ENCODE results near the gene TIMP2.
A peak's percentile ranks its signal among the peaks of the same experiment; 100 is the strongest.

The TIMP2 gene

DNA sequence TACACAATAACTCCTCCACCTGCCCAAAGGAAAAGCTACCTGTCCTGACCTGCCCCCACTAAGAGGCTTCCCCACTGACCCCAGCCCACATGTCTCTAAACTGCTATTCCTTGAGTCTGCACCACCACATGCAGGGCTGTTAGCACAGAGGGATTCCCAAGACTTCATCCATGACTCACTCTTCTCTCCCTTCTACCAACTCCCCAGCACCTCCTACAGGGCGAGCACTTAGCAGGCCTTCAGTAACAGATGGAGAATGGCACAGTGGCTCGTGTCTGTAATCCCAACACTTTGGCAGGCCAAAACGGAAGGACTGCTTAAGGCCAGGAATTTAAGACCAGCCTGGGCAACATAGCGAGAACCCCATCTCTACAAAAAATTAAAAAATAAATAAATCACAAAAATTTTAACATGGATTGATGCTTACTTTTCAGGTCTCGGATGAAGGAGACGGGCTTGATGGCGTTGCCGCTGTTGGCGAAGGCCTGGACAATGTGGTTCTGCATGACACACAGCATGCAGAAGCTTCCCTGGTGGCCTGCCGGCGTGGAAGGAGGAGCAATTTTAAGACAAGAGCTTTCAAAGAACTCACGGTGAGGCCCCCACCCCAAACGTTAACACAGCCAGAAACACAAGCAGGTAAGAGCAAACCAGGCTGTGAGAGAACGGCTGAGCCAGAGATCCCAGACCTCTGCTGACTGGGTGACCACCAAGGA is 96.6 kb downstream of the TIMP2 start:
- peaks cover 56% of the 10 kb centered on the region; the same call in 1 of the 2 replicates for H3K79me2 ChIP-seq (ENCODE audit: insufficient read depth, low read depth)

DNA sequence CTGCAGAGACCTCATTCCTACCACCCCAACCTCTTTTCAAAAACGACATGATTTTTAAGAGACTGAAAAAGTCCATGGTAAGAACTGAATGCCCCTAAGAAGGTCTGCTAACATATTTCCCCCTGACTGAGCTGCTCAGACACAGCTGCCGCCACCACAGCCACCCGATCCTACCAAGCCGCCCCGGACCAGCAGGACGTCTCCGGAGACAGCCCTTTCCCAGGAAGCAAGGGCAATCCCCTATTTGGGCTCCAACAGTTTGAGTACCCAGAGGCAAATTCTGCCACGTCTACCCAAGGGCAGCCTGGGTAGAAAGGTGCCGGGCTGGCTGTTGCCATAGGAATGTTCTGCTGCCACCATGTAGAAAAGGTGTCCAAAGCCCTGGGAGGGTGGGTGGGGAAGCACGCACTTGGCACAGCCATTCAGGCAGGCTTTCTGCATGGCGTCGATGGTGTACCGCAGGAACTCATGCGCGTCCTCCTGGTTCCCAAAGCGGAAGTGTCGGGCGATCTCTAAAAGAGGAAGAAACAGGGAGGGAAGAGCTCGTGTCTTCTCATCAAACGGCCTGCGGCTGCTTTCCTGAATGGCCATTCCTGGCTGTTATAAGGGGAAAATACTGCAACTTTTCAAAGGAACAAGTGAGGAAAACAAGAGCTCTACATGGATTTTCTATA is 98.2 kb downstream of the TIMP2 start:
- Histone ChIP-seq H3K27ac (no peak overlapping the region), H3K4me3 (IDR thresholded peaks at IDR 0.05; ENCODE audit: insufficient read depth, low read depth, low read length) (no peak overlapping the region), H2AFZ (ENCODE audit: low read depth) (no peak overlapping the region), H3K4me2 (no peak overlapping the region), H3K9ac (no peak overlapping the region), H3K79me2 (ENCODE audit: insufficient read depth, low read depth) (peaks cover 51% of the 10 kb centered on the region; the same call in 1 of the 2 replicates), H3K36me3 (ENCODE audit: insufficient read depth) (peaks cover 19% of the 10 kb centered on the region; the same call in 1 of the 2 replicates), H3K27me3 (ENCODE audit: insufficient read depth, low read depth) (no peaks in the 10 kb centered on the region), H4K20me1 (ENCODE audit: insufficient read depth) (peaks cover 5% of the 10 kb centered on the region; the same call in 1 of the 2 replicates), H3K4me1 (ENCODE audit: low read depth, poor library complexity, severe bottlenecking) (no peaks in the 10 kb centered on the region)
- TF ChIP-seq, protein P1, sequence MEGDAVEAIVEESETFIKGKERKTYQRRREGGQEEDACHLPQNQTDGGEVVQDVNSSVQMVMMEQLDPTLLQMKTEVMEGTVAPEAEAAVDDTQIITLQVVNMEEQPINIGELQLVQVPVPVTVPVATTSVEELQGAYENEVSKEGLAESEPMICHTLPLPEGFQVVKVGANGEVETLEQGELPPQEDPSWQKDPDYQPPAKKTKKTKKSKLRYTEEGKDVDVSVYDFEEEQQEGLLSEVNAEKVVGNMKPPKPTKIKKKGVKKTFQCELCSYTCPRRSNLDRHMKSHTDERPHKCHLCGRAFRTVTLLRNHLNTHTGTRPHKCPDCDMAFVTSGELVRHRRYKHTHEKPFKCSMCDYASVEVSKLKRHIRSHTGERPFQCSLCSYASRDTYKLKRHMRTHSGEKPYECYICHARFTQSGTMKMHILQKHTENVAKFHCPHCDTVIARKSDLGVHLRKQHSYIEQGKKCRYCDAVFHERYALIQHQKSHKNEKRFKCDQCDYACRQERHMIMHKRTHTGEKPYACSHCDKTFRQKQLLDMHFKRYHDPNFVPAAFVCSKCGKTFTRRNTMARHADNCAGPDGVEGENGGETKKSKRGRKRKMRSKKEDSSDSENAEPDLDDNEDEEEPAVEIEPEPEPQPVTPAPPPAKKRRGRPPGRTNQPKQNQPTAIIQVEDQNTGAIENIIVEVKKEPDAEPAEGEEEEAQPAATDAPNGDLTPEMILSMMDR (conservative IDR thresholded peaks at IDR 0.05; ENCODE audit: low read depth, low read length) = no peak

More for the DNA sequence above, 96.6 kb downstream of the TIMP2 start:
- Histone ChIP-seq H3K4me2 (no peak overlapping the region), H4K20me1 (ENCODE audit: insufficient read depth) (peaks cover 5% of the 10 kb centered on the region; the same call in 1 of the 2 replicates), H3K4me3 (IDR thresholded peaks at IDR 0.05; ENCODE audit: insufficient read depth, low read depth, low read length) (no peak overlapping the region), H3K9ac (no peak overlapping the region), H3K27me3 (ENCODE audit: insufficient read depth, low read depth) (no peaks in the 10 kb centered on the region), H3K27ac (no peak overlapping the region), H3K36me3 (ENCODE audit: insufficient read depth) (peaks cover 24% of the 10 kb centered on the region; the same call in 1 of the 2 replicates), H2AFZ (ENCODE audit: low read depth) (no peak overlapping the region), H3K4me1 (ENCODE audit: low read depth, poor library complexity, severe bottlenecking) (no peaks in the 10 kb centered on the region)
- TF ChIP-seq, protein P1 (conservative IDR thresholded peaks at IDR 0.05; ENCODE audit: low read depth, low read length) = 0 out of 2 replicates have a peak, but pooled peaks have one; percentile 18

DNA sequence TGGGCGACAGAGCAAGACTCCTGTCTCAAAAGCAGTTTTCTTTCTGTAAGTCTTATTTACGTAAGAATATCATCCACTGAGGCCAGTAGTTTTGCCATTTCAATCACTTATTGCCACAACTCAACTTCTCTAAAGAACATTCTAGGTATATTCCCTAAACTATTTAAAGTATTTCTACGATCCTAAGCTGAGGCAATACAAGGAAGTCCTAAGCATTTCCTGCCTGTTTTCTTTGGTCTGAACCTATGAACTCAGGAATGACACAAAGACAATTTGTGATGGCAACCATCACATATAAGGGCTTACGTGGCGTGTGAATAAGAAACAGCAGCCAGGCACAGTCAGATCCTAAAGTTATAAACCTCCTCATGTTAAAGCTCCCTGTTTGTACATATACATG is 98.8 kb downstream of the TIMP2 start:
- Histone ChIP-seq H2AFZ (ENCODE audit: low read depth) (no peak overlapping the region), H3K4me3 (IDR thresholded peaks at IDR 0.05; ENCODE audit: insufficient read depth, low read depth, low read length) (no peak overlapping the region), H3K79me2 (ENCODE audit: insufficient read depth, low read depth) (peaks cover 45% of the 10 kb centered on the region; the same call in 1 of the 2 replicates), H3K27ac (no peak overlapping the region), H3K36me3 (ENCODE audit: insufficient read depth) (peaks cover 19% of the 10 kb centered on the region; the same call in 1 of the 2 replicates), H3K27me3 (ENCODE audit: insufficient read depth, low read depth) (no peaks in the 10 kb centered on the region), H3K4me1 (ENCODE audit: low read depth, poor library complexity, severe bottlenecking) (no peaks in the 10 kb centered on the region), H4K20me1 (ENCODE audit: insufficient read depth) (peaks cover 5% of the 10 kb centered on the region; the same call in 1 of the 2 replicates), H3K4me2 (no peak overlapping the region), H3K9ac (no peak overlapping the region)
- TF ChIP-seq, protein P1 (conservative IDR thresholded peaks at IDR 0.05; ENCODE audit: low read depth, low read length) = no peak

DNA sequence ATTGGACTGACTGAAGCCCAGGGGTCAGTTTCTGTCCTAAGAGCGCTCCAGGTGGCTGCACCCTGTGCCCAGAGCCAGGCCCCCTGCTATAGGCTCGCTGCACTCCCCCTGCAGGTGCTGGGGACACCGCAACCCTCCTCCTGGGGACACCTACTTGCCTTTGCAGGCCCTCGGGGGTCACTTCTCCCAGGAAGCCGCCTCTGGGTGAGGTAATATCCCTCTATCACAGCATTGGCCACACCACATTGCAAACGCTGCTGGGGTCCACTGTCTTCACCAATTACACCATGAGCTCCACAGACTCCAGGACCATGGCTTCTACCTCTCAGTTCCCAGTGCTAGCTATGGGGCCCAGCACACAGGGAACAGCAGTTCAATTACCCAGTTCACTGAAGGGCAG is 99.5 kb downstream of the TIMP2 start:
- Histone ChIP-seq H3K36me3 (ENCODE audit: insufficient read depth) (peaks cover 19% of the 10 kb centered on the region; the same call in 1 of the 2 replicates), H4K20me1 (ENCODE audit: insufficient read depth) (peaks cover 5% of the 10 kb centered on the region; the same call in 1 of the 2 replicates)

More for the DNA sequence above, 99.5 kb downstream of the TIMP2 start:
- H3K27ac ChIP-seq = no peak overlapping the region
- no peak overlapping the region for H2AFZ ChIP-seq (ENCODE audit: low read depth)
- TF ChIP-seq, protein P1 (conservative IDR thresholded peaks at IDR 0.05; ENCODE audit: low read depth, low read length) = no peak
- H3K4me2 ChIP-seq = no peak overlapping the region
- no peak overlapping the region for H3K9ac ChIP-seq
- no peaks in the 10 kb centered on the region for H3K4me1 ChIP-seq (ENCODE audit: low read depth, poor library complexity, severe bottlenecking)
- no peak overlapping the region for H3K4me3 ChIP-seq (IDR thresholded peaks at IDR 0.05; ENCODE audit: insufficient read depth, low read depth, low read length)
- peaks cover 40% of the 10 kb centered on the region; the same call in 1 of the 2 replicates for H3K79me2 ChIP-seq (ENCODE audit: insufficient read depth, low read depth)
- H3K27me3 ChIP-seq (ENCODE audit: insufficient read depth, low read depth) = no peaks in the 10 kb centered on the region

All from KMS-11 (cell line).